ENCODE results near the gene ANGPT4. TPM values are rescaled to one million over a fixed set of nuclear protein-coding genes. Genes with fewer than 3 reads are reported as not detected.

Gene ANGPT4
- total RNA-seq, 1 experiment from 2014 or later, result not detected

- H3K4me3 ChIP-seq (ENCODE audit: low read depth, low read length), result no peak overlapping the region
These were observed 6.5 kb downstream of the ANGPT4 start for GRCh38 chr20:909641-910040.

GRCh38 chr20:906703-907270, 9.3 kb downstream of the ANGPT4 start:
- no peak for DNase-seq
- intact Hi-C loops (cut with micrococcal nuclease; ENCODE audit: unreplicated experiment), result no loop called here
- Histone ChIP-seq H3K27me3 (replicated peaks; ENCODE audit: control insufficient read depth, insufficient read depth, low read length) (no peaks in the 10 kb centered on the region), H3K4me3 (ENCODE audit: low read depth, low read length) (no peak overlapping the region), H3K9me3 (no peaks in the 10 kb centered on the region), H3K36me3 (ENCODE audit: control insufficient read depth, insufficient read depth, low read length) (no peaks in the 10 kb centered on the region), H3K4me1 (peaks cover 12% of the 10 kb centered on the region)
- peaks cover 5% of the 10 kb centered on the region for H3K27me3 Mint-ChIP-seq (ENCODE audit: insufficient read depth, unreplicated experiment)
- H3K9me3 Mint-ChIP-seq (ENCODE audit: unreplicated experiment), result no peaks in the 10 kb centered on the region
- H3K27ac Mint-ChIP-seq (ENCODE audit: unreplicated experiment), result no peak overlapping the region
- ChIA-PET POLR2A (no interaction called here), CTCF (interaction anchor here (0.7 kb wide), 1 partner anchor 131 kb away, joined by 3 read pairs; no protein-coding TSS in a partner anchor)
- H3K36me3 Mint-ChIP-seq (ENCODE audit: insufficient read depth, unreplicated experiment), result no peaks in the 10 kb centered on the region
- TF ChIP-seq CTCF (IDR thresholded peaks at IDR 0.05; ENCODE audit: insufficient read depth in 1 of 2, low read depth in 1 of 2, low read length in 1 of 2, severe bottlenecking in 1 of 2, unreplicated experiment in 1 of 2), result no peak
- H3K4me1 Mint-ChIP-seq (ENCODE audit: low read depth, unreplicated experiment), result no peaks in the 10 kb centered on the region
- BruUV-seq (replicated peaks), result no TSS peak
- no peak overlapping the region for H3K4me3 Mint-ChIP-seq (ENCODE audit: unreplicated experiment)

More at GRCh38 chr20:909641-910040, 6.5 kb downstream of the ANGPT4 start:
- no peak for TF ChIP-seq CTCF (IDR thresholded peaks at IDR 0.05; ENCODE audit: insufficient read depth in 1 of 2, low read depth in 1 of 2, low read length in 1 of 2, severe bottlenecking in 1 of 2, unreplicated experiment in 1 of 2)
- no peaks in the 10 kb centered on the region for H3K27me3 ChIP-seq (replicated peaks; ENCODE audit: control insufficient read depth, insufficient read depth, low read length)
- DNase-seq, result no peak
- peaks cover 12% of the 10 kb centered on the region for H3K4me1 ChIP-seq
- intact Hi-C loops (cut with micrococcal nuclease; ENCODE audit: unreplicated experiment), result no loop called here
- Mint-ChIP-seq H3K9me3 (ENCODE audit: unreplicated experiment) (no peaks in the 10 kb centered on the region), H3K36me3 (ENCODE audit: insufficient read depth, unreplicated experiment) (no peaks in the 10 kb centered on the region), H3K27ac (ENCODE audit: unreplicated experiment) (no peak overlapping the region), H3K4me3 (ENCODE audit: unreplicated experiment) (no peak overlapping the region), H3K27me3 (ENCODE audit: insufficient read depth, unreplicated experiment) (peaks cover 9% of the 10 kb centered on the region), H3K4me1 (ENCODE audit: low read depth, unreplicated experiment) (no peaks in the 10 kb centered on the region)
- H3K36me3 ChIP-seq (ENCODE audit: control insufficient read depth, insufficient read depth, low read length), result no peaks in the 10 kb centered on the region
- POLR2A ChIA-PET, result no interaction called here
- CTCF ChIA-PET, result no interaction called here
- no TSS peak for BruUV-seq (replicated peaks)
- H3K9me3 ChIP-seq, result no peaks in the 10 kb centered on the region

GRCh38 chr20:906001-906520, 10.1 kb downstream of the ANGPT4 start:
- Mint-ChIP-seq H3K27ac (ENCODE audit: unreplicated experiment) (no peak overlapping the region), H3K4me3 (ENCODE audit: unreplicated experiment) (no peak overlapping the region), H3K4me1 (ENCODE audit: low read depth, unreplicated experiment) (no peaks in the 10 kb centered on the region), H3K36me3 (ENCODE audit: insufficient read depth, unreplicated experiment) (no peaks in the 10 kb centered on the region), H3K9me3 (ENCODE audit: unreplicated experiment) (peaks cover 4% of the 10 kb centered on the region), H3K27me3 (ENCODE audit: insufficient read depth, unreplicated experiment) (peaks cover 5% of the 10 kb centered on the region)
- Histone ChIP-seq H3K9me3 (no peaks in the 10 kb centered on the region), H3K27me3 (replicated peaks; ENCODE audit: control insufficient read depth, insufficient read depth, low read length) (no peaks in the 10 kb centered on the region), H3K4me3 (ENCODE audit: low read depth, low read length) (no peak overlapping the region), H3K4me1 (peaks cover 8% of the 10 kb centered on the region), H3K36me3 (ENCODE audit: control insufficient read depth, insufficient read depth, low read length) (no peaks in the 10 kb centered on the region)
- ChIA-PET CTCF (interaction anchor here (0.7 kb wide), 1 partner anchor 131 kb away, joined by 3 read pairs; no protein-coding TSS in a partner anchor), POLR2A (no interaction called here)
- no TSS peak for BruUV-seq (replicated peaks)
- intact Hi-C loops (cut with micrococcal nuclease; ENCODE audit: unreplicated experiment), result no loop called here
- DNase-seq, result no peak
- no peak for TF ChIP-seq CTCF (IDR thresholded peaks at IDR 0.05; ENCODE audit: insufficient read depth in 1 of 2, low read depth in 1 of 2, low read length in 1 of 2, severe bottlenecking in 1 of 2, unreplicated experiment in 1 of 2)
